LNCaP clone FGC (cell line): Measurements from ENCODE around the gene NOP56.
A peak's percentile ranks its signal among the peaks of the same experiment; 100 is the strongest.

Experiments
- DNase-seq: peaks from one replicate; pipeline ENCODE4 v3.0.0-alpha.2; 2011; ENCODE audit warnings: low read depth
- H3K4me3 ChIP-seq: 2 replicates; pipeline ENCODE4 v1.5.1; 2011; ENCODE audit warnings: mild to moderate bottlenecking, low read depth, low read length, control low read depth
- CTCF ChIP-seq: IDR thresholded peaks from 2 replicates; pipeline ENCODE4 v1.5.1; 2012; ENCODE audit warnings: mild to moderate bottlenecking; ENCODE audit not compliant: control insufficient read depth, insufficient read depth; ENCODE audit errors: extremely low read depth

Gene NOP56

GRCh38 chr20:2651772-2652723 is at the start of gene NOP56:
Gene NOP56, plus strand, starts transcription at chr20:2652632. Its CDS starts 29 bp downstream, at chr20:2652661.
- DNase-seq = no peak
- no peak for TF ChIP-seq CTCF
- H3K4me3 ChIP-seq = peak within 1 kb of the TSS; percentile 89

- no peak for TF ChIP-seq CTCF
- DNase-seq = no peak
- H3K4me3 ChIP-seq = no peak overlapping the region
Observed at GRCh38 chr20:2602746-2603145, 49.7 kb upstream of the NOP56 start.

- H3K4me3 ChIP-seq = no peak overlapping the region
- TF ChIP-seq CTCF = no peak
- no peak for DNase-seq
Observed at GRCh38 chr20:2603816-2604505, 48.5 kb upstream of the NOP56 start.

- TF ChIP-seq CTCF = no peak
- DNase-seq = no peak
- no peak overlapping the region for H3K4me3 ChIP-seq
Observed at GRCh38 chr20:2604506-2604835, 48.0 kb upstream of the NOP56 start.

GRCh38 chr20:2606507-2607006 is 45.9 kb upstream of the NOP56 start:
- no peak for TF ChIP-seq CTCF
- DNase-seq = no peak
- no peak overlapping the region for H3K4me3 ChIP-seq

GRCh38 chr20:2610326-2610725 is 42.1 kb upstream of the NOP56 start:
- H3K4me3 ChIP-seq = no peak overlapping the region
- no peak for TF ChIP-seq CTCF
- no peak for DNase-seq
